Measurements from ENCODE around the gene ALPK3. TPM values are rescaled to one million over a fixed set of nuclear protein-coding genes. Genes with fewer than 3 reads are reported as not detected.

ALPK3 gene
- total RNA-seq, 3 donors from 2014 or later (not counting 1 experiment from before 2014, with no cell fraction given) = 0.35 to 1.1 (median 0.63) TPM

DNA sequence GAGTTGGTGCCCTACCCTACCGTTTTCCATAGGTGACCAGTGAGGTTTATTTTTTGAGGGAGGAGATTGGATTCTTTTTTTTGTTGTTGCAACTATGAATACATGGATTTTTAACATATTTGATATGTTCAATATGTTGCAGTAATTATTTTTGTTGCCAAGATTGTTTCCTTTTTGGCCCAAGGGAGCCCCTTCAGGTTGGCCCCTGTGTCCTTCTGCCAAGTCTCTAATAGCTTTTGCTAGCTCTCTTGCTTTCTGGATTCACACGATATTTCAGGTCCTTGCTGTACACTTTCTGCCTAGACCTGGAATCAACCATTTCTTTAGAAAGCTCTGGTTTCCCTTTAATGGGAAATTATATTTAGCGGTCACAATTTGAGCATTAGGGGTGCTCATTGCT, 44.6 kb downstream of the ALPK3 start:
- Mint-ChIP-seq H3K4me1 (no peaks in the 10 kb centered on the region), H3K9me3 (no peaks in the 10 kb centered on the region), H3K27ac (no peak overlapping the region), H3K27me3 (ENCODE audit: low read depth in 2 of 2) (no peaks in the 10 kb centered on the region), H3K36me3 (no peaks in the 10 kb centered on the region), H3K4me3 (no peak overlapping the region)
- intact Hi-C loops (cut with micrococcal nuclease) = no loop called here
- ATAC-seq (no peak), DNase-seq (no peak)
- H3K9me3 ChIP-seq (ENCODE audit: control insufficient read depth, insufficient read depth, low read length) = no peaks in the 10 kb centered on the region
- no peaks in the 10 kb centered on the region for H3K4me1 ChIP-seq (ENCODE audit: control insufficient read depth, insufficient read depth, low read length)
- H3K27ac ChIP-seq (ENCODE audit: low read length) = no peak overlapping the region
- TF ChIP-seq, protein P1, sequence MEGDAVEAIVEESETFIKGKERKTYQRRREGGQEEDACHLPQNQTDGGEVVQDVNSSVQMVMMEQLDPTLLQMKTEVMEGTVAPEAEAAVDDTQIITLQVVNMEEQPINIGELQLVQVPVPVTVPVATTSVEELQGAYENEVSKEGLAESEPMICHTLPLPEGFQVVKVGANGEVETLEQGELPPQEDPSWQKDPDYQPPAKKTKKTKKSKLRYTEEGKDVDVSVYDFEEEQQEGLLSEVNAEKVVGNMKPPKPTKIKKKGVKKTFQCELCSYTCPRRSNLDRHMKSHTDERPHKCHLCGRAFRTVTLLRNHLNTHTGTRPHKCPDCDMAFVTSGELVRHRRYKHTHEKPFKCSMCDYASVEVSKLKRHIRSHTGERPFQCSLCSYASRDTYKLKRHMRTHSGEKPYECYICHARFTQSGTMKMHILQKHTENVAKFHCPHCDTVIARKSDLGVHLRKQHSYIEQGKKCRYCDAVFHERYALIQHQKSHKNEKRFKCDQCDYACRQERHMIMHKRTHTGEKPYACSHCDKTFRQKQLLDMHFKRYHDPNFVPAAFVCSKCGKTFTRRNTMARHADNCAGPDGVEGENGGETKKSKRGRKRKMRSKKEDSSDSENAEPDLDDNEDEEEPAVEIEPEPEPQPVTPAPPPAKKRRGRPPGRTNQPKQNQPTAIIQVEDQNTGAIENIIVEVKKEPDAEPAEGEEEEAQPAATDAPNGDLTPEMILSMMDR (IDR thresholded peaks at IDR 0.05) = no peak
- 100% methylated on average over 3 of the region's 3 CpGs for WGBS (ENCODE audit: insufficient coverage)
- H3K27me3 ChIP-seq (ENCODE audit: control insufficient read depth, insufficient read depth, low read length) = no peaks in the 10 kb centered on the region
- no peaks in the 10 kb centered on the region for H3K36me3 ChIP-seq (ENCODE audit: control insufficient read depth, insufficient read depth, low read length)
- H3K4me3 ChIP-seq (ENCODE audit: low read length) = no peak overlapping the region

DNA sequence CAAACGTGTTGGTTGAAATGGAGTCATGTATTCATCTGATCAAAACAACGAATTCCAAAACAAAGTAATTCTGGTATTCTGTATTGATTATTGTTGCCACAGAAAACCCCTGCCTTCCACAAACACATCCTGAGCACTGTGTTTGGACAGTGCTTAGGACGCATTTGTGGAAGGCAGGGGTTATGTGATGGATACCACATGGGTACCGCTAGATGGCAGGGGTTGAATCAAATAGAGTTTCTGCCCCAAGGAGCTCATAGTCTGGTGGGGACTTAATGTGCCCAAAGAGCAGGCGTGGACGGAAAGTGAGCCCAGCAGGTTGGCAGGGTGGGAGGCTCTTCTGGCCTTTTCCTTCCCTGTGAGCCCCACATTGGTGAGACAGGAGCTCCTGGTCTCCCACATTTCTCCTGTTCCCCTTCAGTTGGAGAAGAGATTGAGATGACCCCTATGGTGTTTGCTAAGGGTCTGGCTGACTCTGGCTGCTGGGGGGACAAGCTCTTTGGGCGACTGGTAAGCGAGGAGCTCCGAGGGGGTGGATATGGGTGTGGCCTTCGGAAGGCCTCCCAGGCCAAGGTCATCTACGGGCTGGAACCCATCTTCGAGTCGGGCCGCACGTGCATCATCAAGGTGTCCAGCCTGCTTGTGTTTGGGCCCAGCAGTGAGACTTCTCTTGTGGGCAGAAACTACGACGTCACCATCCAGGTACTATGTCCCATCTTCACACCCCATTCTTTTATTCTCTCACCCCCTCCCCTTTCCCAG, 45.2 kb downstream of the ALPK3 start:
- no peak for DNase-seq
- Mint-ChIP-seq H3K4me1 (no peaks in the 10 kb centered on the region), H3K27me3 (ENCODE audit: low read depth in 2 of 2) (no peaks in the 10 kb centered on the region), H3K27ac (no peak overlapping the region), H3K36me3 (no peaks in the 10 kb centered on the region), H3K4me3 (no peak overlapping the region), H3K9me3 (no peaks in the 10 kb centered on the region)
- Histone ChIP-seq H3K36me3 (ENCODE audit: control insufficient read depth, insufficient read depth, low read length) (no peaks in the 10 kb centered on the region), H3K27ac (ENCODE audit: low read length) (no peak overlapping the region), H3K4me1 (ENCODE audit: control insufficient read depth, insufficient read depth, low read length) (no peaks in the 10 kb centered on the region), H3K27me3 (ENCODE audit: control insufficient read depth, insufficient read depth, low read length) (no peaks in the 10 kb centered on the region), H3K4me3 (ENCODE audit: low read length) (no peak overlapping the region), H3K9me3 (ENCODE audit: control insufficient read depth, insufficient read depth, low read length) (no peaks in the 10 kb centered on the region)
- WGBS (ENCODE audit: insufficient coverage) = 93% methylated on average over 17 of the region's 17 CpGs
- TF ChIP-seq, protein P1 (IDR thresholded peaks at IDR 0.05) = no peak
- intact Hi-C loops (cut with micrococcal nuclease) = no loop called here
- ATAC-seq = no peak

DNA sequence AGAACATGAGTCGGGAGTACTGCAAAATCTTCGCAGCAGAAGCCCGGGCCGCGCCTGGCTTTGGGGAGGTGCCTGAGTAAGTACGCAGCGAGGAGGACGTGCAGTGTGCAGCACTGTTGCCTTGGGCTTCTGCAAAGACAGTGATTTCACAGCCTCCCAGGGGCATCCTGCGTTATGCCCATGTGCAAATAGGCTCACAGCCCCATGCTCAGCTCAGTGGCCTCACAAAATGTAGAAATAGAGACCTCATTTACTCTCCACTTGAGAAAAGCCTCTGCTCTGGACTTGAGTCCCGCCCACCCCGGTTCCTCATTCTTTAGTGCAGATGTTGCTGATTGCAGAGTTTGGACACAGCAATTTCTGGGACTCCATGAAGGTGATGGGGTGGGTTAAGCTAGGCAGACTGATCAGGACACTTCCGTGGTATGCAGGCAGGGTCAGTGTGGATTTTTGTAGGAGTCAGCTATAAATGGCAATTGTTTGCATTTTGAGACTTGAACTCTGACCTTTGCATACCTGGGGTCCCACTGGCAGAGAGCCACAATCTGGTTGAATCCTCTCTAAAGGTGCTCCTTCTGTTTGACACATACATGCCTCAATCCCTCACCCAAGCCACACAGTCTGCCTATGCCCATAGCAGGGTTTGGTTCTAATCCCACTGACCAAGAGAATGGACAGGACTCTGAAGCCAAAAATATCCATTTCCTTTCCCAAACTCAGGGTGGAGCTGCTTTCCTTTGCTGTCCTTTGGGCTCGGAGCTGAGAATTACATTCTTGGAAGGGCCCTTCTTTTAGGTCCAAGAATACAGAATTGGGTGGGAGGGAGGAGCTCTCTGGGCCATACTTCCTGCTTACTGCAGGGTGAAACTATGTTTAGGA, 46.6 kb downstream of the ALPK3 start:
- no peak overlapping the region for H3K4me3 ChIP-seq (ENCODE audit: low read length)
- Mint-ChIP-seq H3K36me3 (no peaks in the 10 kb centered on the region), H3K4me1 (no peaks in the 10 kb centered on the region), H3K27ac (no peak overlapping the region), H3K4me3 (no peak overlapping the region), H3K27me3 (ENCODE audit: low read depth in 2 of 2) (no peaks in the 10 kb centered on the region), H3K9me3 (no peaks in the 10 kb centered on the region)
- H3K9me3 ChIP-seq (ENCODE audit: control insufficient read depth, insufficient read depth, low read length) = no peaks in the 10 kb centered on the region
- H3K36me3 ChIP-seq (ENCODE audit: control insufficient read depth, insufficient read depth, low read length) = no peaks in the 10 kb centered on the region
- no peak for DNase-seq
- TF ChIP-seq, protein P1 (IDR thresholded peaks at IDR 0.05) = no peak
- no peaks in the 10 kb centered on the region for H3K4me1 ChIP-seq (ENCODE audit: control insufficient read depth, insufficient read depth, low read length)
- no peak for ATAC-seq
- WGBS (ENCODE audit: insufficient coverage) = 85% methylated on average over 13 of the region's 13 CpGs
- H3K27me3 ChIP-seq (ENCODE audit: control insufficient read depth, insufficient read depth, low read length) = no peaks in the 10 kb centered on the region
- no peak overlapping the region for H3K27ac ChIP-seq (ENCODE audit: low read length)
- intact Hi-C loops (cut with micrococcal nuclease) = no loop called here

Measured in natural killer cell (primary cell).